RKO (cell line): Measurements from ENCODE around the gene GALR2.
"Not testable (repeated sequence)": the region's sequence is repeated elsewhere in the genome, so short reads cannot be mapped to it uniquely, and the experiment has no call there.

Source experiments
- DNase-seq: peaks from one replicate; pipeline ENCODE4 v3.0.0-alpha.2; 2016; ENCODE audit warnings: low spot score

The GALR2 gene

GRCh38 chr17:76074390-76075363, at the start of gene GALR2:
GALR2 (plus strand) TSS chr17:76074781; CDS start chr17:76074884, 103 bp downstream.
- no peak for DNase-seq

GRCh38 chr17:76025294-76025693, 49.3 kb upstream of the GALR2 start:
- no peak for DNase-seq

GRCh38 chr17:76026714-76027158, 47.8 kb upstream of the GALR2 start:
- peak; percentile 30 for DNase-seq

GRCh38 chr17:76027159-76027839, 47.3 kb upstream of the GALR2 start, which contains the start of gene EVPL:
EVPL (minus strand) TSS chr17:76027306; CDS start chr17:76027198, 108 bp downstream.
- DNase-seq = peak; percentile 83

GRCh38 chr17:76032073-76032779, 42.4 kb upstream of the GALR2 start:
- DNase-seq = no peak

- no peak for DNase-seq
Measured at GRCh38 chr17:76032780-76033108, 41.8 kb upstream of the GALR2 start.

- no peak for DNase-seq
Measured at GRCh38 chr17:76033139-76033538, 41.4 kb upstream of the GALR2 start.

- no peak for DNase-seq
Measured at GRCh38 chr17:76034428-76035350, 39.9 kb upstream of the GALR2 start.

GRCh38 chr17:76036497-76037261, 37.9 kb upstream of the GALR2 start:
- no peak for DNase-seq

GRCh38 chr17:76038050-76038449, 36.5 kb upstream of the GALR2 start:
- no peak for DNase-seq

GRCh38 chr17:76039121-76039520, 35.5 kb upstream of the GALR2 start:
- DNase-seq = no peak

GRCh38 chr17:76040376-76040775, 34.2 kb upstream of the GALR2 start:
- no peak for DNase-seq

GRCh38 chr17:76042868-76043267, 31.7 kb upstream of the GALR2 start:
- not testable (repeated sequence) for DNase-seq

GRCh38 chr17:76044475-76045007, 30.0 kb upstream of the GALR2 start:
- not testable (repeated sequence) for DNase-seq

GRCh38 chr17:76046064-76046463, 28.5 kb upstream of the GALR2 start:
- DNase-seq = no peak

- DNase-seq = no peak
Measured at GRCh38 chr17:76048025-76048605, 26.5 kb upstream of the GALR2 start.

GRCh38 chr17:76048711-76049110, 25.9 kb upstream of the GALR2 start:
- DNase-seq = no peak

GRCh38 chr17:76049239-76049638, 25.3 kb upstream of the GALR2 start:
- DNase-seq = no peak

- DNase-seq = no peak
Measured at GRCh38 chr17:76049836-76050537, 24.6 kb upstream of the GALR2 start.
